Midbrain (tissue), 1 donor: ENCODE measurements around the gene USP6NL.

Source experiments
- DNase-seq: peaks from one replicate; lab custom pipeline; 2025; lab: John Stamatoyannopoulos, UW

USP6NL gene

GRCh38 chr10:11479300-11479699 lies 132.2 kb downstream of the USP6NL start:
- DNase-seq = no peak

GRCh38 chr10:11478807-11479206 lies 132.6 kb downstream of the USP6NL start:
- no peak for DNase-seq

GRCh38 chr10:11475831-11476434 lies 135.5 kb downstream of the USP6NL start:
- no peak for DNase-seq

- DNase-seq = no peak
Observed at GRCh38 chr10:11473128-11473760, 138.2 kb downstream of the USP6NL start.

DNA sequence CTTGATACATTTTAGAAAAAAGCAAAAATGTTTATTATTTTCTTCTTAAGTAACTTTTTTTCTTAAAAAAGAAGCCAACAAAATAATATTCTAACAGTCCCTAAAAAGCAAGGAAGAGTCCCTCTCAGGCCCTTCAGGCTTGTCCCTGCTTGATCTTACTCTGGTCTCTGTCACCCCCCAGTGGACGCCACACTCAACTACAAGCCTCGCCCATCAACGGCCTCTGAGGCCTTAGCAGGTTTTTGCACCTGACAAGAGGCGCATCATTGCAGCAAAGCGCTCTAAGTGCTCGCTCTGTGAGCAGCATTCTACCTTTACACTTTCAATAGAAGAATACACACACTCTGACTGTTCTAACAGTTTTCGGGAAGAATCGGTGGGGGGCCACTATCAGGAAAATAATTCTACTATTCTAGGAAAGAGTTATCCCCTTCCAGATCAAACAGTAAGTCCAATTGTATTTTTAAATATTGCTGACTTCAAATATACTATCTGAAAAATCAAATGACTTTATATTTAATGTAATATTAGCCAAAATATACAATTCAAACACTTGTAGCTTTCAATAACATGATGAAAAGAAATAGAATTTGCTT lies 139.2 kb downstream of the USP6NL start:
- DNase-seq = peak; percentile 60

DNA sequence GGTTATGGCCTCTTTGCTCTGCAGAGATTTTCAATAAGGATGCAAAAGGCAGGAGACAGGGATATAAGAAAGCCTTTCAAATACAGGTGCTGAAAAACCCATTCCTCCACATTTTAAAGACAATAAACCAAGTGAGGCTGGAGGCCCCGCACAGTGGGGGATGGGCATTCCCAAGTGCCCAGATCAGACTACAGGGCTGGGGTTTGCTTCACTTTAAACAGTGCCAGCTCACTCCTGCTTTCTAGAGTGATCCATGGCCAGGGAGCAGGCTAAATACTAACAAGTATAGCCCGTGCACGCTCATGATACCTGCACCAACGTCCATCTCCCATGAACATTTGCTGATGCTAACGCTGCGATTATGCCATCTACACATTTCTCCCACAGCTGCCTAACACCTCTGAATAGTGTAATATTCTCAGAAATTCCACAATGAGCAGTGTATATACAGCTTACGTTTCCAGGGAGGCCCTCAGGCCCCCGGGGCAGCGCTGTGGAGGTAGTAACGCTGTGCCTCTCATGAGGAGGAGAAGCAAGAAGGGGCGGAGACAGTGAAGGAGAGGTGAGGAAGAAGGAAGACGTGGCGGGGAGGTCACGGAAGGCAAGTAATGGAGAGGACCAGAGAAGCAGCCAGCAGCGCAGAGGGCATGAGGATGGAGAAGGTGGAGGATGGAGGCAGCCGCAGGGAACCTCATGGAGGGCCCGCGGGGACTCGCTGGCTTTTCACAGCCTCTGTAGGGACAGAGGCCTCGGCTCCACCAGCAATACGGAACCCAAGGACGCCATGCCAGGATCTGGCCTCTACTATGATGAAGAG lies 141.7 kb downstream of the USP6NL start:
- no peak for DNase-seq

DNA sequence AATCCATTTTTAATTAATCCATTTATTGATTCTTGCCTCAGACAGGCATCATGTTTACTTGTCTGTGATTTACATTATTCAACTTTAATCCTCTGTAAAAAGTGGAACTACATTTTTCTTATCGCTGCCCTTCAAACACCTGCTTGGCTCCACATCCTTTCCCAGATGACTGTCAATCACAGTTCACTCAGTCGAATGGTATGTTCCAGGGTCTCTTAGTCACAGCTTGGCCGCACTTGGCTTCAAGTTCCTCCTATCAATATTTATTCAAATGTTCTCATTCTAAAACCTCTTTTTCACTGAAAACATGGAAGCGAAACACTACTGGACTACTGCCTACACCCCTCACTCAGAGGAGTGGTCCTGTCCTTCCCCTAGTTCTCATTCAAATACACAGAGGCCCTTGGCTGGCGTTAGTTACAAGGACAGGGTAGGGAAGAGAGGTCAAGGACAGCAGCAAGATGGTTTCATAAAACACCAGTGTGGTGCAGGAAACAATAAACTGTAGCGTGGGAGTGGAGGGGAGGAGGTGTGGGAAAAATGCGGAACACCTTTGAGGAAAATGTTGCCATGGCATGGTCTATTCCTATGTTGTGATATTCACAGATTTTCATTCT lies 143.2 kb downstream of the USP6NL start:
- no peak for DNase-seq

- no peak for DNase-seq
Observed at GRCh38 chr10:11465406-11465805, 146.0 kb downstream of the USP6NL start.

GRCh38 chr10:11463111-11463510 lies 148.3 kb downstream of the USP6NL start:
- DNase-seq = no peak

DNA sequence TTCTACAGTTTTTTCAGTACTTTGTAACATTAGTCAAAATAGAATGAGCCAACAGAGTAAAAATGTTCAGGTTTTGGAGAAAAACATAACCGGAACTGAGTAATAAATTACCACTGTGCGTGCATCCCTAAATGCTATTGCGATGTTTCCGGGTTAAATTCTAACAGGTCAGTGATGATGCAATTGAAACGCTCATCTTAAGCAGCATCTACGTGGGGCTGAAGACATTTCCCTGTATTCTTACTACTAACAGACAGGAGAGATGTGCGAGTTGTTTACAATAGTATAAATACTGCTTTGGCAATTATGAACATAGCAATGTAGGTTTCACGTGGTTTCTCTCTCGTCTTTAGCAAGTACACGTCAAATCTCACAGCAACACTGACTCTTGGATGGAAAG lies 149.4 kb downstream of the USP6NL start:
- DNase-seq = no peak

DNA sequence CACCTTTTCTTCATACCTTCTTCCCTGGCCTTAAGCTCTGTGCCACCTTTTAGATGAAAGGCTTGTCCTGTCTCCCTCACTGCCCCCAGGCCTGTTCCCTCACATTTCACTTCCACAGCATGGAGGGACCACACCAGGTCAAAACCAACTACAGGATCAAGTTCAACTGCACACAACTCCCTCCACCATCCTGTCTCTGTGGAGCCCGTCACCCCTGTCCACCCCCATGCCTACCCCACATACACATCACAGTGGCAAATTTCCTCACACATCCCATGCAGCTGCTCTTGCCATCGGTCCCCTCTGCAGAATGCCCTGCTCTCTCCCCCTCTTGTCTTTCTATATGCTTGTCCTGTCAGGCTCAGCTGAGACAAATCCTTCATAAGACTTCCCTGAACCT lies 154.1 kb downstream of the USP6NL start:
- DNase-seq = no peak

GRCh38 chr10:11454958-11455566 lies 156.4 kb downstream of the USP6NL start:
- DNase-seq = no peak

GRCh38 chr10:11454160-11454559 lies 157.3 kb downstream of the USP6NL start:
- DNase-seq = no peak

DNA sequence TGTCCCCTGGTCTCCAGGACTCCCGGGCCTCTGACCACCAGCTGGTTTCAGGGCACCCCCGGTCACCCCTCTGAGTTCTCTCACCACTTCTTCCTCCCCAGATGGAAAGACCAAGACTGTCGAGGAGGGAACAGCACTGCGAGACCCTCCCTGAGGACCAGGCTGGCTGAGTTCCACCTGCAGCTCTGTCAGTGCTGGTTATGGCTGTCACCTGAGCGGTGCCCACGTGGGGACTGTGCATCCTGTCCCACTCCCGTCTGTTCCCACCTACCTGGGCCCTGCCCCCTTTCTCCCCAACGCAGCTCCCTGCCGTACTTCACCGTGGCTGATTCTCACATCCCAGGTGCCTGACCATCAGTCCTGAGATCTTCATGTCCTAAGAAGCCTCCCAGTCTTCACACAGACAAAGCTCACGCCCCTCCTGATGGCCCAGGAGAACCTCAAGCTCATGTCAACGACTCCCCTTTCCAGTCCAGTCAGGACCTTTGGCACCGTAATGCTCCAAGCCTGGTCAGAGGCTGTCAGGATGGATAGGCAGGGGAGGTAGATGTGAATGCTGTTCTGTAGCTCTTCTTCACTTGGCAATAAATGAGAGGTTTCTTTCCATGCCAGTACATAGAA lies 159.7 kb downstream of the USP6NL start:
- DNase-seq = no peak

- DNase-seq = no peak
Observed at GRCh38 chr10:11450427-11450826, 161.0 kb downstream of the USP6NL start.

DNA sequence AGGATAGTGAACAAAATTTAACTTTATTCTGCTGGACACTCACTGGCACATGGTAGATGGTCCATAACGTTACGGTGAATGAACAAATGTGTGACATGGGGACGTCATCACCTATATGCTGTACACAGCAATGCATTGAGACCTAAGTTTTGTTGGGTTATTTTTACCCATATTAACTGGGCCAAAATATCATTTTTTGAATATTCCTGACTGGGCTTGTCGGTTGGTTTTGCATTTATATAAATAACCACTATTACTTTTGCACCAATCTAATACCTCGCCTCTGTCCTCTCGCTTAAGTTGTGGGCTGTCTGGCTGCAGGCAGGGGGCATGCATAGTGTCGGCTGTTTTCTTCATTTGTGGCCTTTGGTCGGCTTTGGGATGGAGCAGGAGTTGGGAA lies 161.7 kb downstream of the USP6NL start:
- no peak for DNase-seq

DNA sequence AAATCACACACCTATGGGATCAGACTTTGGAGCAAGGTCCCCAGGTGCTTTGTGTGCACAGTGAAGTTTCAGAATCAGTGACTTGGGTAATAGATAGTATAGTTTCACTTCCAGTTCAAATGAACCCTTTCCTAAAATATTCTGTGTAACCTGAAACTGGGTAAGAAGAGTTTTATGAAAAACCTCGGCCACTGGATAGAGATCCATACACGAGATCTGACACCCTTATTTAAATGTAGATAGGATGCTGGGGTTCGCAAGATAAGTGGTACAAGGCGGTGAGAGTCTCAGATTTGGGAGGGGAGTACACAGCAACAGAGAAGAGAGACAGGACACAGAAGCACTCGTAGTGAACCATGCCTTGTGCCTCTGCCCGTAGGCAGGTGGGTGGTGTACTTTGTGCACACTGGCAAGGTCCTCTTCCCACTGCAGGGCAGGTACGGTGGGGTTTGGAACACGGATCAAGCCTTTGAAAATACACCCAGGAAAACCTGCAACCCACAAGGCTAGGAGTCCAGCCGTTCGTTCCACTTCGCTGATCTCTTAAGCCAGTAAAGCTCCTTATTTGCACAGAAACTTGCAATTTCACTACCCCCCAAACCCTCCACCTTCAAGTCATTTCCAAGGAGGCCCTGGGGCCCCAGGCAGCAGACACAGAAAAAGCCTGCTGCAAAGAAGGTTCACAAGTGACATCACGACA lies 162.8 kb downstream of the USP6NL start:
- DNase-seq = no peak

DNA sequence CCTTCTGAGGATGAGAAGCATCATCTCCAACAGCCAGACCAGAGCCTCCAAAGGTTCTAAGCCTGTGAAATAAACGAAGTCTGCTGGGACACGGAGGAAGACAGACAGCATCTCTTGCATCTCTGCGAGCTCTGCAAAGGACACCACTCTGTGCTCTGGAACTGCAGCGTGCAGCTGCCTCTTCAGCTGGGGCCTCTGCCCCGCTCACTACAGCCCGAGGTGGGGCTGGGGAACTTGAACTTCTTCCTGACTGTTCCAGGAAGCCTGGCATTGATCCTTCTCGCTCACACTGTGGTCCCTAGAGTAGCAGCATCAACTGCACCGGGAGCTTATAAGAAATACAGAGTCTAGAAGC lies 163.3 kb downstream of the USP6NL start:
- DNase-seq = no peak

GRCh38 chr10:11447586-11447985 lies 163.9 kb downstream of the USP6NL start:
- no peak for DNase-seq

GRCh38 chr10:11446864-11447263 lies 164.6 kb downstream of the USP6NL start:
- no peak for DNase-seq

GRCh38 chr10:11446133-11446532 lies 165.3 kb downstream of the USP6NL start:
- DNase-seq = no peak
